Mucosa of descending colon (tissue), 3 donors: ENCODE data around the gene TP53. TPM values are rescaled to one million over a fixed set of nuclear protein-coding genes. Genes with fewer than 3 reads are reported as not detected.

Experiments
- ATAC-seq: fragments of 200-7000 bp; cut with Tn5 transposase; one replicate; pipeline ENCODE4 v1.9.1; 2020; ENCODE audit warnings: mild to moderate bottlenecking, moderate library complexity
- DNase-seq, 3 donors: peaks; one replicate each; pipeline ENCODE4 v3.0.0-alpha.2; 2020
- H3K36me3 ChIP-seq: fragments of 200-600 bp; one replicate; pipeline ENCODE4 v1.8.0; 2021; ENCODE audit warnings: low read depth, mild to moderate bottlenecking
- H3K4me1 ChIP-seq: fragments of 200-600 bp; one replicate; pipeline ENCODE4 v1.8.0; 2021; ENCODE audit warnings: low read depth, mild to moderate bottlenecking
- H3K4me3 ChIP-seq: fragments of 200-600 bp; one replicate; pipeline ENCODE4 v1.8.0; 2021; ENCODE audit warnings: mild to moderate bottlenecking
- H3K9me3 ChIP-seq: fragments of 200-600 bp; one replicate; pipeline ENCODE4 v1.8.0; 2021; ENCODE audit warnings: mild to moderate bottlenecking
- intact Hi-C, 2 donors: fragments of 100-400 bp; cut with DNase I in 1 of 2; cut with micrococcal nuclease in 1 of 2; formaldehyde crosslinking; loops; one replicate each; pipeline versions ENCODE4 v1.11.0 to v1.11.1; 2022; cut with DNase I, micrococcal nuclease
- total RNA-seq, 3 donors: library from RNA; stranded (reverse); fragmentation: NEBNext Ultra II Directional in 2 of 3; extraction: Animal tissue kit (Norgen Biotek cat#: 25700) in 2 of 3; gene quantifications; one replicate each; pipeline versions ENCODE4 v1.2.1 to v1.2.4, GENCODE V29; 2021 to 2023
- TF ChIP-seq, protein P1 (sequence below): fragments of 200-600 bp; IDR thresholded peaks from one replicate; pipeline ENCODE4 v1.8.0; 2022; ENCODE audit warnings: antibody characterized with exemption, mild to moderate bottlenecking
- donor health status: DM: no; HTN: no; CAD: no; lungs with moderate emphysema.
- donor health status: DM: no; HTN: no; CAD: no.
- donor health status: DM: no; HTN: yes; CAD: no.

The TP53 gene
- total RNA-seq, 3 donors from 2014 or later = 33.9 to 75.2 (median 57.0) TPM

GRCh38 chr17:7640783-7641182, 46.5 kb downstream of the TP53 start:
- DNase-seq (no peak), ATAC-seq (no peak)
- intact Hi-C loops = no loop called here
- TF ChIP-seq, protein P1, sequence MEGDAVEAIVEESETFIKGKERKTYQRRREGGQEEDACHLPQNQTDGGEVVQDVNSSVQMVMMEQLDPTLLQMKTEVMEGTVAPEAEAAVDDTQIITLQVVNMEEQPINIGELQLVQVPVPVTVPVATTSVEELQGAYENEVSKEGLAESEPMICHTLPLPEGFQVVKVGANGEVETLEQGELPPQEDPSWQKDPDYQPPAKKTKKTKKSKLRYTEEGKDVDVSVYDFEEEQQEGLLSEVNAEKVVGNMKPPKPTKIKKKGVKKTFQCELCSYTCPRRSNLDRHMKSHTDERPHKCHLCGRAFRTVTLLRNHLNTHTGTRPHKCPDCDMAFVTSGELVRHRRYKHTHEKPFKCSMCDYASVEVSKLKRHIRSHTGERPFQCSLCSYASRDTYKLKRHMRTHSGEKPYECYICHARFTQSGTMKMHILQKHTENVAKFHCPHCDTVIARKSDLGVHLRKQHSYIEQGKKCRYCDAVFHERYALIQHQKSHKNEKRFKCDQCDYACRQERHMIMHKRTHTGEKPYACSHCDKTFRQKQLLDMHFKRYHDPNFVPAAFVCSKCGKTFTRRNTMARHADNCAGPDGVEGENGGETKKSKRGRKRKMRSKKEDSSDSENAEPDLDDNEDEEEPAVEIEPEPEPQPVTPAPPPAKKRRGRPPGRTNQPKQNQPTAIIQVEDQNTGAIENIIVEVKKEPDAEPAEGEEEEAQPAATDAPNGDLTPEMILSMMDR = no peak
- Histone ChIP-seq H3K4me1 (no peaks in the 10 kb centered on the region), H3K36me3 (no peaks in the 10 kb centered on the region), H3K4me3 (no peak overlapping the region), H3K9me3 (no peaks in the 10 kb centered on the region)

DNA sequence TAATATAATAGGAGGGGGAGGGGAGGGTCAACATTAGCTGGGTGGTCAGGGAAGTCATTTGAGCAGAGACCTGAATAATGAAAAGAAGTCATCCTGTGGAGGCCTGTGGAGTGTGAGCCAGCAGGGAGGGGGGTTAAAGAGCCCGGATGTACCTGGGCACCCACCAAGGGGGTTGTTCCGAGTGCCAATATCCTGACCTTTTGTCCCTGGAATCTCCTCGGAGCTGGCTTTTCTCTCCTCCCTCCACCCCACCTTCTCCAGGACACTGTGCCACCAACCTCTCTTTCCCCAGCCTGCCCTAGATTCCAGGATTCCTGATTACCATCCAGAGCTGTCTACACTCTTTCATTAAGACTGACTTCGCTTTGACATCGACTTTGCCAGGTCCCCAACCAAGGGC, 51.1 kb downstream of the TP53 start:
- Histone ChIP-seq H3K9me3 (no peaks in the 10 kb centered on the region), H3K4me3 (no peak overlapping the region), H3K36me3 (no peaks in the 10 kb centered on the region), H3K4me1 (no peaks in the 10 kb centered on the region)
- TF ChIP-seq, protein P1 = no peak
- ATAC-seq (no peak), DNase-seq (no peak)
- intact Hi-C loops = loop anchor here in 1 of 2 donors (10.0 kb wide), 1 partner anchor 49 kb away; the partner anchor contains the start of genes TP53 and WRAP53

DNA sequence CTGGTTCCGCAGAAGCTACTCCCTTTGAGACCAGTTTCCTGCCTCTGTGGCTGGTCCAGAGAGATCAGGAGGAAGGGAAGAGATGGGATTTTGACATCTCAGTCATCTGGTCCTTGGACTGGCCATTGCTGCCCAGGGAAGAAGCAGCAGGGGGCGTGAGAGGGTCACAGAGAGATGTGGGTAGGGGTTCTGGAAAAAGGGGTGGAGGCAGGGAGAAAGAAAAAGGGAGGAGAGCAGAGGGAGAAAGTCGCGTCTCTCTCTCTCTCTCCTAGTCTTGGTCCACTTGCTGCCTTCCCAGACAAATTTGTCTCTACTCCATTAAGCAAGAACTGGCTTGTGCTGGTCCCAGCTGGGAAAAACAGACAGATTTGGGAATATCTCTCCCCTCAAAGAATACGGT, 52.9 kb downstream of the TP53 start:
- Histone ChIP-seq H3K9me3 (no peaks in the 10 kb centered on the region), H3K4me3 (no peak overlapping the region), H3K36me3 (no peaks in the 10 kb centered on the region), H3K4me1 (peaks cover 3% of the 10 kb centered on the region)
- DNase-seq = peak in 2 of 3 donors; percentile 51 to 61
- intact Hi-C loops = loop anchor here in 1 of 2 donors (10.0 kb wide), 1 partner anchor 50 kb away; the partner anchor contains the start of genes TP53 and WRAP53
- no peak for ATAC-seq
- TF ChIP-seq, protein P1 = no peak

- intact Hi-C loops = loop anchor here in 1 of 2 donors (10.0 kb wide), 1 partner anchor 52 kb away; the partner anchor contains the start of genes TP53 and WRAP53
- DNase-seq = no peak
- Histone ChIP-seq H3K4me3 (no peak overlapping the region), H3K4me1 (peaks cover 3% of the 10 kb centered on the region), H3K36me3 (no peaks in the 10 kb centered on the region), H3K9me3 (no peaks in the 10 kb centered on the region)
- no peak for ATAC-seq
- TF ChIP-seq, protein P1 = no peak
Measured at GRCh38 chr17:7633093-7633492, 54.2 kb downstream of the TP53 start.

GRCh38 chr17:7632492-7632894, 54.8 kb downstream of the TP53 start:
- Histone ChIP-seq H3K4me1 (peaks cover 3% of the 10 kb centered on the region), H3K9me3 (no peaks in the 10 kb centered on the region), H3K36me3 (no peaks in the 10 kb centered on the region), H3K4me3 (no peak overlapping the region)
- intact Hi-C loops = loop anchor here in 1 of 2 donors (10.0 kb wide), 1 partner anchor 52 kb away; the partner anchor contains the start of genes TP53 and WRAP53
- TF ChIP-seq, protein P1 = peak; percentile 16
- DNase-seq = peak in 1 of 3 donors; percentile 52
- ATAC-seq = peak; percentile 52
